Ectodermal cell (in vitro differentiated cells): ENCODE results near the gene TBX4.
"Not testable (repeated sequence)": the region's sequence is repeated elsewhere in the genome, so short reads cannot be mapped to it uniquely, and the experiment has no call there.

Experiments used
- H3K27ac ChIP-seq: 2 replicates; pipeline ENCODE4 v1.7.0; 2013; ENCODE audit warnings: mild to moderate bottlenecking, low read depth, low read length; ENCODE audit not compliant: insufficient read depth, poor library complexity, severe bottlenecking
- H3K27me3 ChIP-seq: 2 replicates; pipeline ENCODE4 v1.7.0; 2013; ENCODE audit warnings: mild to moderate bottlenecking, low read length; ENCODE audit not compliant: insufficient read depth, control insufficient read depth, poor library complexity, severe bottlenecking
- H3K36me3 ChIP-seq: one replicate; pipeline ENCODE4 v1.7.0; 2013; ENCODE audit warnings: low read length; ENCODE audit not compliant: control insufficient read depth, insufficient read depth
- H3K4me1 ChIP-seq: one replicate; pipeline ENCODE4 v1.7.0; 2013; ENCODE audit warnings: low read length; ENCODE audit not compliant: control insufficient read depth, insufficient read depth
- H3K4me3 ChIP-seq: 2 replicates; pipeline ENCODE4 v1.7.0; 2013; ENCODE audit warnings: low read depth, low read length, control low read depth; ENCODE audit not compliant: insufficient read depth
- H3K9me3 ChIP-seq: 2 replicates; pipeline ENCODE4 v1.7.0; 2013; ENCODE audit warnings: mild to moderate bottlenecking, low read length, moderate library complexity; ENCODE audit not compliant: control insufficient read depth
- WGBS, 2 experiments: methylation state at CpG; one replicate each; pipeline ENCODE4 v1.1.7; 2013; ENCODE audit warnings: missing lambda C conversion rate in 2 of 2; 5-methylcytosine and 5-hydroxymethylcytosine counted together

TBX4 gene

DNA sequence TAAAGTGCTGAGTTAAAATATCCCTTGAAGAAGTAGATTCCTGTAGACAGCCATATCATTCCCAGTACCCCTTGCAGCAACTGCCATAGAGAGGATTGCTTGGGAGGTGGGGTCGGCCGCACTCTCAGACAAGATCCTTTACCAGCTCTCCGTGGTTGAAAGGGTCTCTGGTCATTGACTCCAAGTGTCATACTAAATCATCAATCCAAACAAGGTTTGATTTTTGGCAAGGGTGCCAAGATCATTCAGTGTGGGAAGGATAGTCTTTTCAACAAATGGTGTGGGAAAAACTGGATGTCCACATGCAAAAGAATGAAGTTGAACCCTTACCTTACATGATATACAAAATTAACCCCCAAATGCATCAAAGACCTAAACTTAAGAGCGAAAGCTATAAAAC is 30.8 kb upstream of the TBX4 start:
- Histone ChIP-seq H3K4me3 (no peak overlapping the region), H3K27me3 (peaks cover 6% of the 10 kb centered on the region)
- 96 to 98% methylated on average over 3 to 4 of the region's 4 CpGs for WGBS, 2 experiments

DNA sequence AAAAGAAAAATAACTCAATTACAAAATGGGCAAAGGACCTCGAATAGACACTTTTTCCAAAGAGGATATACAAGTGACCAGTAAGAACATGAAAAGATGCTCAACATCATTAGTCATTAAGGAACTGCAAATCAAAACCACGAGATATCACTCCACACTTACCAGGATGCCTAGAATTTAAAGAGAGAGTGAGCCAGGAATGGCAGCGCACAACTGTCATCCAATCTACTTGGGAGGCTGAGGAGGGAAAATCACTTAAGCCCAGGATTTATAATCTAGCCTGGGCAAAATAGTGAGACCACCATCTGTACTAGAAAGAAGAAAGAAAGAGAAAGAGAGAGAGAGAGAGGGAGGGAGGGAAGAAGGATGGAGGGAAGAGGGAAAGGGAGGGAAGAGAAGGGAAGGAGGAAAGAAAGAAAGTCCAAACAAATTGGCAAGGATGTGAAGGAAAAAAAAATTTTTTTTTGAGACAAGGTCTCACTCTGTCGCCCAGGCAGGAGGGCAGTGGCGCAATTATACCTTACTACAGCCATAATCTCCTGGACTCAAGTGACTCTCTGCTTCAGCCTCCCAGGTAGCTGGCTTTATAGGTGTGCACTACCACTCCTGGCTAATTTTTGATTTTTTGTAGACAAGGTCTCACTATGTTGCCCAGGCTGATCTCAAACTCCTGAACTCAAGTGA is 30.0 kb upstream of the TBX4 start:
- Histone ChIP-seq H3K36me3 (no peaks in the 10 kb centered on the region), H3K27me3 (peaks cover under 1% of the 10 kb centered on the region), H3K4me1 (no peaks in the 10 kb centered on the region), H3K27ac (no peak overlapping the region), H3K4me3 (no peak overlapping the region), H3K9me3 (no peaks in the 10 kb centered on the region)
- WGBS, 2 experiments = 81 to 84% methylated on average over 5 of the region's 5 CpGs

More for the DNA sequence above, 30.8 kb upstream of the TBX4 start:
- Histone ChIP-seq H3K27ac (no peak overlapping the region), H3K9me3 (no peaks in the 10 kb centered on the region), H3K4me1 (no peaks in the 10 kb centered on the region), H3K36me3 (no peaks in the 10 kb centered on the region)

DNA sequence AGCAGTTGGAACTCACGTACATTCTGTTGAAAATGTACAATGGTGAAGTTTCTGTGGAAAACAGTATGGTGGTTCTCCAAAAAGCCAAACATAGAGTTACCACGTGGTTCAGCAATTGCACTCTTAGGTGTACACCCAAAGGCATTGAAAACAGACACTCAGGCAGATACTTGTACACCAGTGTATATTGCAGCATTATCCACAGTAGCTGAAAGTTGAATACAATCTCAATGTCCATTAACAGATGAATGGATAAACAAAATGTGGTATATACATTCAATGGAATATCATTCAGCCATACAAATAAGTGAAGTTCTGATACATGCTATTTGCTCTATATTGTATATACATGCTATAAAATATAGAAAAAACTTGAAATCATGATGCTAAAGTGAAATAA is 29.4 kb upstream of the TBX4 start:
- Histone ChIP-seq H3K4me3 (no peak overlapping the region), H3K9me3 (no peaks in the 10 kb centered on the region), H3K27me3 (no peaks in the 10 kb centered on the region), H3K4me1 (no peaks in the 10 kb centered on the region), H3K27ac (no peak overlapping the region), H3K36me3 (no peaks in the 10 kb centered on the region)
- 41 to 46% methylated on average over 2 of the region's 2 CpGs for WGBS, 2 experiments

DNA sequence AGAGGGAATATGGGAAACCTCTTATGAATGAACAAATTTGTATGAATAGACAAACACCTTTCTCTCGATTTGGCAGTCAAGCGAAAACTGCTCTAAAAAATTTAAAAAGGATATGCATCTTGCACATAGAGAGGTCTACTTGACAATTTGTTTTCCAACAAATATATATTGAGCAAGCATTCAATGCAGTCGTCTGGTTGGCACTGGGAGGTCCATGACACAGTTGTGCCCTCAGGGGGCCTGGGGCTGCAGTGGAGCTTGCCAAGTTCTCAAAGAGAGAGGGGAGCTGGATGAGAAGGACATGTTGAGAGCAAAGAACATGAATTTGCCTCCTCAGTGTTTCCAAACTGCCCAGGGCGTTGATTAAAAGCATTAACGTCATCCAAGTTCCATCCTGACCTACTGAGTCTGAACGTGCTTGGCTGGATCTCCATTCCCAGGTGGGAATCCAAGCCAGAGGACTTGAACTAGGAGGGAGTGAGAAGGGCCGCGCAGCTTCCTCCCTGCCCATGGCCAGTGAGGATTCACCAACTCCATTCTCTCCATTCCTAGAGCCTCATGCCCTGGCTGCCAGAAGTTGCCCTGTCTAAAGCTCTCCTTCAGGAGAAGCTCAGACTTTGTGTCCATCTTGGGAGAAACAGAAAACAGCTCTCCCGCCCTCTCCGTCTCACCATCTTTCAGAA is 28.1 kb upstream of the TBX4 start:
- no peaks in the 10 kb centered on the region for H3K36me3 ChIP-seq

DNA sequence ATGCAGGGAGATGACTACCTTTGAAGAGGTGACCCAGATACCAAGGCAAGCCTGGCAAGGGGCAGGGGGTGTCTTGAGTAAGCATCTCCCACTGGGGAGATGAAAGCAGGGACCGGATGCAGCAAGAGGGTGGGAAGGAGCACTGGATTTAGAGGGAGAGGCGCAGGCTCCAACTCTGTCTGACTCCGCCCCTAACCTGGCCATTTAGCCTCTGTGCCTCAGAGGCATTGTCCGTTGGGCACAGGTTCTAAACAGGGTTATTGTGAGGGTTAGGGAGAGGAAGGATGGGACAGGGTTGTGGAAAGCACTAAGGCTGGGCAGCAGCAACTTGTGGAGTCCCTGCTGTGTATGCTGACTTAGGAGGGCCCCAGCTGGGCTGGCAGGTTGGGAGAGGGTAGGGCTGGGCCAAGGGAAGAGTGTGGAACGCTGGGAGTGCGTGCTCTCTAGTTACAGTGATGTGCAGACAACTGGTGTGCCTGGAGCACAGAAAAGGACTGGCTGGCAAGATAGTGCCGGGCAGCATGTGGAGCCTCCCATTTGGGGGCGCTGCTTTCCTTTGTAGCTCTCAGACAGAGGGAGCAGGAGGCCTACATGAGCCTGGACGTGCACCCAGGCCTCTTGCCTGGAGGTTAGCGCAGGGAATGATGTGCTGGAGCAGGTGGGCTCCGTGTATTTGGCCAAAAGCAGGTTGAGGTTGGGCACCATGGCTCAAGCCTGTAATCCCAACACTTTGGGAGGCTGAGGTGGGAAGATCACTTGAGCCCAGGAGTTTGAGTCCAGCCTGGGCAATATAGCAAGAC is 26.3 kb upstream of the TBX4 start:
- no peak overlapping the region for H3K4me3 ChIP-seq
- H3K4me1 ChIP-seq = no peaks in the 10 kb centered on the region
- H3K27ac ChIP-seq = no peak overlapping the region
- no peaks in the 10 kb centered on the region for H3K36me3 ChIP-seq
- no peaks in the 10 kb centered on the region for H3K27me3 ChIP-seq
- 68 to 75% methylated on average over 11 of the region's 11 CpGs for WGBS, 2 experiments
- no peaks in the 10 kb centered on the region for H3K9me3 ChIP-seq

More for the DNA sequence above, 28.1 kb upstream of the TBX4 start:
- WGBS, 2 experiments = 89 to 93% methylated on average over 10 of the region's 10 CpGs
- H3K27me3 ChIP-seq = no peaks in the 10 kb centered on the region
- no peak overlapping the region for H3K27ac ChIP-seq
- no peak overlapping the region for H3K4me3 ChIP-seq
- H3K4me1 ChIP-seq = no peaks in the 10 kb centered on the region
- no peaks in the 10 kb centered on the region for H3K9me3 ChIP-seq

DNA sequence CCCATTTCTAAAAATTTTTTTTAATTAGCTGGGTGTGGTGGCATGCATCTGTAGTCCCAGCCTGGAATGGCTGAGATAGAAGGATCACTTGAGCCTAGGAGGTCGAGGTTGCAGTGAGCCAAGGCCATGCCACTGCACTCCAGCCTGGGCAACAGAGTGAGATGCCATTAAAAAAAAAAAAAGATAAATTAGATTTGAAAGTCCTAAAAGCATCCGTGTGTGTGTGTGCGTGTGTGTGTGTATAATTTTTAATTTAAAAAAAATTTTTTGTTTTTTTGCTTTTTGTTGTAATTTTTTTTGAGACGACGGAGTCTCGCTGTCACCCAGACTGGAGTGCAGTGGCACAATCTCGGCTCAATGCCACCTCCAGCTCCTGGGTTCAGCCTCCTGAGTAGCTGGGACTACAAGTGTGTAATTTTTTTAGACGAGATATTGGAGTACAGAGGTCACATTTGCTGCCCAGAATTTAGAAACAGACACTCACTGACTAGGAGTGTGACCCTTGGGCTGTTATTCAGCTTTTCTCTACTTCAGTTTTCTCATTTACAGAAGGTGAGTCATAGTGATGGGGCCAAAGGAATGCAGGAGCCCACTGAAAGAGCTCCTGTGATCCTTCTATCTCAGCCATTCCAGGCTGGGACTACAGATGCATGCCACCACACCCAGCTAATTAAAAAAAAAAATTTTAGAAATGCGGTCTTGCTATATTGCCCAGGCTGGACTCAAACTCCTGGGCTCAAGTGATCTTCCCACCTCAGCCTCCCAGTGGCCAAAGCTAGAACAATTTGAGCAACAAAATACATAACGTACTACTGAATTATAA is 25.5 kb upstream of the TBX4 start:
- no peaks in the 10 kb centered on the region for H3K4me1 ChIP-seq
- H3K36me3 ChIP-seq = no peaks in the 10 kb centered on the region
- no peaks in the 10 kb centered on the region for H3K27me3 ChIP-seq
- H3K27ac ChIP-seq = no peak overlapping the region
- no peaks in the 10 kb centered on the region for H3K9me3 ChIP-seq
- no peak overlapping the region for H3K4me3 ChIP-seq
- WGBS, 2 experiments = 90 to 95% methylated on average over 9 to 10 of the region's 10 CpGs

DNA sequence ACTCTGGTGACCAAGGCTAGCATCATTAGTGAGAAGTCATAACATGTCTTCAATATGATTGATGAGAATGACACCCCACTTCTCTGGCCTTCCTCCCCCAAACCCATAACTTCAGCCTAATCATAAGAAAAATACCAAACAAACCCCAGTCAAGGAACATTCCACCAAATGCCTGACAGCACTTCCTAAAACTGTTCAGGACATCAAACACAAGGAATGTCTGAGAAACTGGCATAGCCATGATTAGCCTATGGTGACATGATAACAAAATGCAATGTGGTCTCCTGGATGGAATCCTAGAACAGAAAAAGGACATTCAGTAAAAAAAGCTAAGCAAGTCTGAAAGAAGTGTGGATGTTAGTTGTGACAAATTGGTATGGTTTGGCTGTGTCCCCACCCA is 24.7 kb upstream of the TBX4 start:
- no peaks in the 10 kb centered on the region for H3K4me1 ChIP-seq
- H3K9me3 ChIP-seq = no peaks in the 10 kb centered on the region
- H3K4me3 ChIP-seq = no peak overlapping the region
- H3K36me3 ChIP-seq = no peaks in the 10 kb centered on the region
- no peak overlapping the region for H3K27ac ChIP-seq
- H3K27me3 ChIP-seq = no peaks in the 10 kb centered on the region

DNA sequence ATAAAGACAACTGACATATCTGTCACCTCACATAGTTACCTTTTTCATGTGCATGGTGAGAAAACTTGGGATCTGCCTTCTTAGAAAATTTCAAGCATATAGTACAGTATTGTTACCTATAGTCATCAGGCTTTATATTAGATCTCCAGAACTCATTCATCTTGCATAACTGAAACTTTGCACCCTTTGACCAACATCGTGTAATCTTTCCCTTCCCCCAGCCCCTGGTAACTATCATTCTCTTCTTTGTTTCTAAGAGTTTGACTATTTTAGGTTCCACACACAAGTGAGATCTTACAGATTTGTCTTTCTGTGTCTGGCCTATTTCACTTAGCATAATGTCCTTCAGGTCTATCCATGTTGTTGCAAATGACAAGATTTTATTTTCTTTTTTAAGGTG is 22.9 kb upstream of the TBX4 start:
- no peak overlapping the region for H3K27ac ChIP-seq
- WGBS, 2 experiments = 92 to 95% methylated on average over 1 of the region's 1 CpG
- no peaks in the 10 kb centered on the region for H3K36me3 ChIP-seq
- no peaks in the 10 kb centered on the region for H3K4me1 ChIP-seq
- no peaks in the 10 kb centered on the region for H3K27me3 ChIP-seq
- H3K9me3 ChIP-seq = no peaks in the 10 kb centered on the region
- no peak overlapping the region for H3K4me3 ChIP-seq

DNA sequence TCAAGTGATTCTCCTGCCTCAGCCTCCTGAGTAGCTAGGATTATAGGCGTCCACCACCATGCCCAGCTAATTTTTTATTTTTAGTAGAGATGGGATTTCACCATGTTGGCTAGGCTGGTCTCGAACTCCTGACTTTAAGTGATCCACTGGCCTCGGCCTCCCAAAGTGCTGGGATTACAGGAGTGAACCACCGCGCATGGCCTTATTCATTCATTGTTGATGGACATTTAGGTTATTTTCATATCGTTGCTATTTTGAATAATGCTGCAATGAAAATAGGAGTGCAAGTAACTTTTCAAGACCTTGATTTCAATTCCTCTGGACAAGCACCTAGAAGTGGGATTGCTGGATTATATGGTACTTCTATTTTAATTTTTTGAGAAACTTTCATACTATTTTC is 22.4 kb upstream of the TBX4 start:
- 88 to 91% methylated on average over 6 of the region's 6 CpGs for WGBS, 2 experiments
- H3K27ac ChIP-seq, H3K27me3 ChIP-seq, H3K9me3 ChIP-seq, H3K36me3 ChIP-seq, H3K4me1 ChIP-seq, H3K4me3 ChIP-seq: not testable (repeated sequence)
